Suprapubic skin (tissue), 4 donors: Measurements from ENCODE around the gene TRAF3IP1.

Source experiments
- EP300 ChIP-seq: sonication (generic); formaldehyde crosslinking; IDR thresholded peaks from one replicate; pipeline ENCODE4 v1.6.1; 2017; ENCODE audit warnings: antibody characterized with exemption
- POLR2A ChIP-seq, 2 donors: fragments of 450-650 bp; IDR thresholded peaks; one replicate each; pipeline ENCODE4 v1.6.1; 2017; ENCODE audit warnings: antibody characterized with exemption in 2 of 2, mild to moderate bottlenecking in 2 of 2, moderate library complexity in 2 of 2
- POLR2AphosphoS5 ChIP-seq, 3 donors: sonication (generic); formaldehyde crosslinking; IDR thresholded peaks; one replicate each; pipeline ENCODE4 v1.6.1; 2017; ENCODE audit warnings: antibody characterized with exemption in 3 of 3
- TF ChIP-seq, protein P1 (sequence below), 2 donors: fragments of 200-600 bp in 1 of 2; fragments of 450-650 bp in 1 of 2; sonication (generic) in 1 of 2; IDR thresholded peaks; one replicate each; pipeline ENCODE4 v1.5.1; 2016 to 2019; ENCODE audit warnings: antibody characterized with exemption in 2 of 2, mild to moderate bottlenecking in 1 of 2, moderate library complexity in 1 of 2

- TF ChIP-seq POLR2AphosphoS5 (IDR thresholded peaks at IDR 0.05), result no peak
- TF ChIP-seq, protein P1, sequence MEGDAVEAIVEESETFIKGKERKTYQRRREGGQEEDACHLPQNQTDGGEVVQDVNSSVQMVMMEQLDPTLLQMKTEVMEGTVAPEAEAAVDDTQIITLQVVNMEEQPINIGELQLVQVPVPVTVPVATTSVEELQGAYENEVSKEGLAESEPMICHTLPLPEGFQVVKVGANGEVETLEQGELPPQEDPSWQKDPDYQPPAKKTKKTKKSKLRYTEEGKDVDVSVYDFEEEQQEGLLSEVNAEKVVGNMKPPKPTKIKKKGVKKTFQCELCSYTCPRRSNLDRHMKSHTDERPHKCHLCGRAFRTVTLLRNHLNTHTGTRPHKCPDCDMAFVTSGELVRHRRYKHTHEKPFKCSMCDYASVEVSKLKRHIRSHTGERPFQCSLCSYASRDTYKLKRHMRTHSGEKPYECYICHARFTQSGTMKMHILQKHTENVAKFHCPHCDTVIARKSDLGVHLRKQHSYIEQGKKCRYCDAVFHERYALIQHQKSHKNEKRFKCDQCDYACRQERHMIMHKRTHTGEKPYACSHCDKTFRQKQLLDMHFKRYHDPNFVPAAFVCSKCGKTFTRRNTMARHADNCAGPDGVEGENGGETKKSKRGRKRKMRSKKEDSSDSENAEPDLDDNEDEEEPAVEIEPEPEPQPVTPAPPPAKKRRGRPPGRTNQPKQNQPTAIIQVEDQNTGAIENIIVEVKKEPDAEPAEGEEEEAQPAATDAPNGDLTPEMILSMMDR (IDR thresholded peaks at IDR 0.05), result no peak
- TF ChIP-seq POLR2A (IDR thresholded peaks at IDR 0.05), result no peak
- TF ChIP-seq EP300, result no peak
Observed at GRCh38 chr2:238399094-238399493, 78.8 kb downstream of the TRAF3IP1 start.
